Neural progenitor cell (in vitro differentiated cells): ENCODE data around the gene AKNAD1.

ENCODE experiments used
- CTCF ChIP-seq: fragments of 200-600 bp; sonication (generic); IDR thresholded peaks from 2 replicates; pipeline ENCODE4 v1.5.1; 2017; ENCODE audit warnings: antibody characterized with exemption, mild to moderate bottlenecking
- EZH2 ChIP-seq: fragments of 200-600 bp; sonication (generic); IDR thresholded peaks from 2 replicates; pipeline ENCODE4 v1.6.1; 2017; ENCODE audit warnings: antibody characterized with exemption, mild to moderate bottlenecking, moderate library complexity

GRCh38 chr1:108850929-108851328, 6.0 kb downstream of the AKNAD1 start:
- no peak for TF ChIP-seq CTCF
- no peak for TF ChIP-seq EZH2
